IMR-90 (cell line): ENCODE data around the gene TRIM44. TPM values are rescaled to one million over a fixed set of nuclear protein-coding genes. Genes with fewer than 3 reads are reported as not detected.

Experiments used
- ATAC-seq: fragments of 200-7000 bp; cut with Tn5 transposase; 2 replicates; pipeline ENCODE4 v1.9.1; 2020; ENCODE audit warnings: low read depth, mild to moderate bottlenecking, moderate library complexity
- BruUV-seq: library from RNA; stranded (reverse); fragments of 400-500 nt; replicated peaks from 2 replicates; lab custom pipeline; 2021; lab: Mats Ljungman, UMichigan
- CTCF ChIA-PET: fragments of 300-600 bp; formaldehyde crosslinking; extraction: SDS; loops from one replicate; lab custom pipeline; 2021; ENCODE audit warnings: antibody characterized with exemption; lab: Yijun Ruan, JAX
- POLR2A ChIA-PET: fragments of 300-600 bp; sonication (Branson Sonifier 250); formaldehyde crosslinking; loops from one replicate; lab custom pipeline; 2022; ENCODE audit warnings: antibody characterized with exemption; ENCODE audit not compliant: unreplicated experiment; lab: Charles Lee
- DNase-seq: peaks from one replicate; pipeline ENCODE4 v3.0.0; 2013
- H2AFZ ChIP-seq: replicated peaks from 2 replicates; pipeline ENCODE3; 2013; ENCODE audit warnings: low read length, mild to moderate bottlenecking; ENCODE audit not compliant: poor library complexity
- H2AK5ac ChIP-seq: 2 replicates; pipeline ENCODE4 v1.6.1; 2013; ENCODE audit warnings: low read depth, low read length, inconsistent platforms
- H2AK9ac ChIP-seq: replicated peaks from 2 replicates; pipeline ENCODE3; 2013; ENCODE audit warnings: mild to moderate bottlenecking, low read depth, low read length, moderate library complexity; ENCODE audit not compliant: poor library complexity
- H2BK120ac ChIP-seq: 2 replicates; pipeline ENCODE4 v1.6.1; 2013; ENCODE audit warnings: low read depth, low read length, inconsistent platforms
- H2BK15ac ChIP-seq: 3 replicates; pipeline ENCODE4 v1.6.1; 2013; ENCODE audit warnings: low read depth, low read length, inconsistent platforms
- H2BK20ac ChIP-seq: 2 replicates; pipeline ENCODE4 v1.6.1; 2013; ENCODE audit warnings: low read depth, mild to moderate bottlenecking, inconsistent platforms, low read length, moderate library complexity
- H2BK5ac ChIP-seq: 2 replicates; pipeline ENCODE4 v1.6.1; 2013; ENCODE audit warnings: mild to moderate bottlenecking, low read depth, low read length, inconsistent platforms; ENCODE audit not compliant: poor library complexity, severe bottlenecking
- H3K14ac ChIP-seq: replicated peaks from 2 replicates; pipeline ENCODE4 v1.6.1; 2013; ENCODE audit warnings: low read depth, low read length, inconsistent platforms
- H3K18ac ChIP-seq: 2 replicates; pipeline ENCODE4 v1.6.1; 2013; ENCODE audit warnings: low read depth, low read length, control low read depth
- H3K23ac ChIP-seq: 2 replicates; pipeline ENCODE4 v1.6.1; 2013; ENCODE audit warnings: low read depth, low read length, inconsistent platforms
- H3K27ac ChIP-seq: 2 replicates; pipeline ENCODE4 v1.5.1; 2013; ENCODE audit warnings: mild to moderate bottlenecking, control low read depth, low read length; ENCODE audit not compliant: insufficient read depth
- H3K27me3 ChIP-seq: 2 replicates; pipeline ENCODE4 v1.6.1; 2013; ENCODE audit warnings: low read length; ENCODE audit not compliant: control insufficient read depth, insufficient read depth
- H3K36me3 ChIP-seq: 2 replicates; pipeline ENCODE4 v1.6.1; 2013; ENCODE audit warnings: low read length, mixed read lengths; ENCODE audit not compliant: control insufficient read depth, insufficient read depth
- H3K4ac ChIP-seq: 2 replicates; pipeline ENCODE4 v1.6.1; 2013; ENCODE audit warnings: low read depth, low read length, inconsistent platforms
- H3K4me1 ChIP-seq: 2 replicates; pipeline ENCODE4 v1.6.1; 2013; ENCODE audit warnings: low read length, mixed read lengths; ENCODE audit not compliant: control insufficient read depth, insufficient read depth
- H3K4me2 ChIP-seq: 2 replicates; pipeline ENCODE4 v1.6.1; 2013; ENCODE audit warnings: low read depth, mild to moderate bottlenecking, control low read depth, low read length, moderate library complexity
- H3K4me3 ChIP-seq: 2 replicates; pipeline ENCODE4 v1.5.1; 2013; ENCODE audit warnings: low read depth, mild to moderate bottlenecking, control low read depth, low read length, moderate library complexity; ENCODE audit not compliant: insufficient read depth
- H3K56ac ChIP-seq: 2 replicates; pipeline ENCODE4 v1.6.1; 2013; ENCODE audit warnings: low read length, inconsistent platforms; ENCODE audit not compliant: insufficient read depth; ENCODE audit errors: extremely low read depth
- H3K79me1 ChIP-seq, 2 experiments: 2 replicates each; pipeline ENCODE4 v1.6.1; 2013; ENCODE audit warnings: low read length in 2 of 2, inconsistent platforms in 1 of 2, low read depth in 1 of 2
- H3K9ac ChIP-seq: 2 replicates; pipeline ENCODE4 v1.6.1; 2013; ENCODE audit warnings: low read depth, low read length, control low read depth
- H3K9me1 ChIP-seq: 2 replicates; pipeline ENCODE4 v1.6.1; 2013; ENCODE audit warnings: low read length, inconsistent platforms; ENCODE audit not compliant: insufficient read depth
- H3K9me3 ChIP-seq: 2 replicates; pipeline ENCODE4 v1.6.1; 2013; ENCODE audit warnings: low read length; ENCODE audit not compliant: control insufficient read depth, insufficient read depth
- H4K20me1 ChIP-seq: 2 replicates; pipeline ENCODE4 v1.6.1; 2013; ENCODE audit warnings: low read length, inconsistent platforms; ENCODE audit not compliant: insufficient read depth
- H4K5ac ChIP-seq: 2 replicates; pipeline ENCODE4 v1.6.1; 2013; ENCODE audit warnings: mild to moderate bottlenecking, low read depth, low read length, control low read depth
- H4K8ac ChIP-seq, 2 experiments: 2 replicates each; pipeline ENCODE4 v1.6.1; 2013; ENCODE audit warnings: low read depth in 2 of 2, low read length in 2 of 2, control low read depth in 1 of 2, inconsistent platforms in 1 of 2
- H4K91ac ChIP-seq: 2 replicates; pipeline ENCODE4 v1.6.1; 2013; ENCODE audit warnings: low read depth, low read length, inconsistent platforms; ENCODE audit not compliant: insufficient read depth
- BHLHE40 ChIP-seq: fragments of 150-350 bp; IDR thresholded peaks from 2 replicates; pipeline ENCODE4 v1.6.1; 2016; ENCODE audit warnings: mild to moderate bottlenecking, low read depth, low read length
- CEBPB ChIP-seq: IDR thresholded peaks from 2 replicates; pipeline ENCODE4 v1.6.1; 2012; ENCODE audit warnings: low read depth, low read length, improper control_type of control experiment
- CHD1 ChIP-seq: IDR thresholded peaks from 2 replicates; pipeline ENCODE4 v1.6.1; 2012; ENCODE audit warnings: low read depth, low read length, improper control_type of control experiment
- FOS ChIP-seq: fragments of 150-350 bp; IDR thresholded peaks from 2 replicates; pipeline ENCODE4 v1.6.1; 2016; ENCODE audit warnings: low read depth, low read length
- MAZ ChIP-seq: IDR thresholded peaks from 2 replicates; pipeline ENCODE4 v1.6.1; 2012; ENCODE audit warnings: low read depth, mild to moderate bottlenecking, low read length, improper control_type of control experiment, moderate library complexity, borderline replicate concordance
- MXI1 ChIP-seq: IDR thresholded peaks from 2 replicates; pipeline ENCODE4 v1.6.1; 2012; ENCODE audit warnings: low read depth, mild to moderate bottlenecking, low read length, moderate library complexity, borderline replicate concordance
- POLR2A ChIP-seq: IDR thresholded peaks from 2 replicates; pipeline ENCODE4 v1.6.1; 2012; ENCODE audit warnings: mild to moderate bottlenecking, low read depth, low read length
- RFX5 ChIP-seq: IDR thresholded peaks from 2 replicates; pipeline ENCODE4 v1.8.0; 2012; ENCODE audit warnings: low read depth, mild to moderate bottlenecking, low read length, moderate library complexity
- WGBS, 2 experiments: methylation state at CpG; one replicate each; pipeline versions ENCODE4 v1.1.5 to v1.1.7; 2013; ENCODE audit warnings: missing lambda C conversion rate in 2 of 2; ENCODE audit not compliant: insufficient read length in 1 of 2; ENCODE audit errors: extremely low coverage in 2 of 2; 5-methylcytosine and 5-hydroxymethylcytosine counted together
- dilution Hi-C: fragments of 300-500 bp; cut with HindIII; formaldehyde crosslinking; loops from one replicate; pipeline ENCODE4 v1.14.3; 2018; ENCODE audit warnings: low sequenced_read_pairs; ENCODE audit not compliant: unreplicated experiment
- in situ Hi-C: fragments of 300-500 bp; cut with MboI; formaldehyde crosslinking; loops from 3 replicates; pipeline ENCODE4 v1.14.3; 2019; ENCODE audit warnings: low sequenced_read_pairs, inconsistent platforms, mixed read lengths
- intact Hi-C: fragments of 100-400 bp; cut with micrococcal nuclease; formaldehyde crosslinking; loops from 2 replicates; pipeline ENCODE4 v1.10.0; 2022
- polyA plus RNA-seq, 3 experiments: library from polyadenylated mRNA; depleted of rRNA; stranded (reverse); fragments of >200 nt; gene quantifications; 2 replicates each; pipeline ENCODE4 v1.2.3, GENCODE V29; 2012; ENCODE audit warnings: low replicate concordance in 1 of 3
- total RNA-seq: library from RNA; depleted of rRNA; stranded (reverse); fragments of >200 nt; gene quantifications from 2 replicates; pipeline ENCODE4 v1.2.3, GENCODE V29; 2012
- TF ChIP-seq, protein P1 (sequence below): conservative IDR thresholded peaks from 2 replicates; pipeline ENCODE4 v1.5.1; 2012; ENCODE audit warnings: mild to moderate bottlenecking, low read depth, low read length, improper control_type of control experiment
- TF ChIP-seq, protein P2 (sequence below): fragments of 150-350 bp; IDR thresholded peaks from 2 replicates; pipeline ENCODE4 v1.6.1; 2016; ENCODE audit warnings: low read depth, mild to moderate bottlenecking, low read length, moderate library complexity, borderline replicate concordance

The TRIM44 gene
- total and polyA plus RNA-seq, 2 of the 4 experiments (the other 2 are of a cell fraction): 50.7 to 104 TPM

DNA sequence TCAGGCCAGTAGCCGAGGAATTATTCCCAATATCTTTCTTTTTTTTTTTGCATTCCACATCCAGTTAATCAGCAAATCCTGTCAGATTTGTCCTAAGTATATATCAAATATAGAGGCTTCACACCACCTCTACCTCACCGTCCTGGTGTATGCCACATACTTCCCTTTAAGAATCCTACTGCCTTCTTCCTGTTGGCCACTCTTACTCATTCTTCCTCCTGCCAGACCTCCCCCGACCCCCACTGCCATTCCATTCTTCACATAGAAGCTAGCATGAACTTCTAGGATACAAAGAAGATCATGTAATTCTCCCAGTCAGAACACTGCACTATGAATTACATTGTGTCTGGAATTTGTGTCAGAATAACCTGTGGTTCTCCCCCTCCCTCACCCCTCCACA is 89.5 kb downstream of the TRIM44 start:
- no peak overlapping the region for H2BK15ac ChIP-seq
- H4K8ac ChIP-seq: no peak overlapping the region
- intact Hi-C loops (no loop called here), dilution Hi-C loops (no loop called here), in situ Hi-C loops (no loop called here)
- BruUV-seq: no TSS peak
- H3K4ac ChIP-seq: no peak overlapping the region
- no peak overlapping the region for H2AK5ac ChIP-seq
- peaks cover 4% of the 10 kb centered on the region for H3K36me3 ChIP-seq
- H3K4me2 ChIP-seq: no peak overlapping the region
- no peak overlapping the region for H3K18ac ChIP-seq
- H2AK9ac ChIP-seq: no peak overlapping the region
- no peak overlapping the region for H4K5ac ChIP-seq
- H4K20me1 ChIP-seq: no peaks in the 10 kb centered on the region; the same call in 1 of the 2 replicates
- no peak overlapping the region for H2BK20ac ChIP-seq
- DNase-seq (peak; percentile 18), ATAC-seq (no peak; the same call in 1 of the 2 replicates)
- no peak overlapping the region for H3K14ac ChIP-seq
- H2AFZ ChIP-seq: no peak overlapping the region
- H2BK120ac ChIP-seq: no peak overlapping the region
- H3K9me3 ChIP-seq: no peaks in the 10 kb centered on the region
- H3K9me1 ChIP-seq: 0 out of 2 replicates have a peak, but pooled peaks cover 3% of the 10 kb centered on the region
- no peak overlapping the region for H3K27ac ChIP-seq
- H4K91ac ChIP-seq: no peak overlapping the region
- ChIA-PET CTCF (no interaction called here), POLR2A (no interaction called here)
- no peak overlapping the region for H3K4me3 ChIP-seq
- no peaks in the 10 kb centered on the region for H3K27me3 ChIP-seq
- H3K4me1 ChIP-seq: peaks cover 4% of the 10 kb centered on the region; the same call in 1 of the 2 replicates
- H3K23ac ChIP-seq: no peak overlapping the region
- no peak overlapping the region for H3K56ac ChIP-seq
- 67% methylated on average over 1 of the region's 3 CpGs; no CpG with 5 or more reads in 1 of the 2 experiments for WGBS, 2 experiments
- TF ChIP-seq FOS: no peak
- TF ChIP-seq MXI1: no peak
- no peak for TF ChIP-seq CEBPB
- TF ChIP-seq, protein P1, sequence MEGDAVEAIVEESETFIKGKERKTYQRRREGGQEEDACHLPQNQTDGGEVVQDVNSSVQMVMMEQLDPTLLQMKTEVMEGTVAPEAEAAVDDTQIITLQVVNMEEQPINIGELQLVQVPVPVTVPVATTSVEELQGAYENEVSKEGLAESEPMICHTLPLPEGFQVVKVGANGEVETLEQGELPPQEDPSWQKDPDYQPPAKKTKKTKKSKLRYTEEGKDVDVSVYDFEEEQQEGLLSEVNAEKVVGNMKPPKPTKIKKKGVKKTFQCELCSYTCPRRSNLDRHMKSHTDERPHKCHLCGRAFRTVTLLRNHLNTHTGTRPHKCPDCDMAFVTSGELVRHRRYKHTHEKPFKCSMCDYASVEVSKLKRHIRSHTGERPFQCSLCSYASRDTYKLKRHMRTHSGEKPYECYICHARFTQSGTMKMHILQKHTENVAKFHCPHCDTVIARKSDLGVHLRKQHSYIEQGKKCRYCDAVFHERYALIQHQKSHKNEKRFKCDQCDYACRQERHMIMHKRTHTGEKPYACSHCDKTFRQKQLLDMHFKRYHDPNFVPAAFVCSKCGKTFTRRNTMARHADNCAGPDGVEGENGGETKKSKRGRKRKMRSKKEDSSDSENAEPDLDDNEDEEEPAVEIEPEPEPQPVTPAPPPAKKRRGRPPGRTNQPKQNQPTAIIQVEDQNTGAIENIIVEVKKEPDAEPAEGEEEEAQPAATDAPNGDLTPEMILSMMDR: no peak
- no peak for TF ChIP-seq MAZ
- TF ChIP-seq, protein P2, sequence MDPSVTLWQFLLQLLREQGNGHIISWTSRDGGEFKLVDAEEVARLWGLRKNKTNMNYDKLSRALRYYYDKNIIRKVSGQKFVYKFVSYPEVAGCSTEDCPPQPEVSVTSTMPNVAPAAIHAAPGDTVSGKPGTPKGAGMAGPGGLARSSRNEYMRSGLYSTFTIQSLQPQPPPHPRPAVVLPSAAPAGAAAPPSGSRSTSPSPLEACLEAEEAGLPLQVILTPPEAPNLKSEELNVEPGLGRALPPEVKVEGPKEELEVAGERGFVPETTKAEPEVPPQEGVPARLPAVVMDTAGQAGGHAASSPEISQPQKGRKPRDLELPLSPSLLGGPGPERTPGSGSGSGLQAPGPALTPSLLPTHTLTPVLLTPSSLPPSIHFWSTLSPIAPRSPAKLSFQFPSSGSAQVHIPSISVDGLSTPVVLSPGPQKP: no peak
- TF ChIP-seq RFX5: no peak
- no peak for TF ChIP-seq POLR2A
- TF ChIP-seq CHD1: no peak
- TF ChIP-seq BHLHE40: no peak
- H3K9ac ChIP-seq: no peak overlapping the region
- H2BK5ac ChIP-seq: no peak overlapping the region
- H3K79me1 ChIP-seq: peaks cover 10 to 25% of the 10 kb centered on the region in 2 experiments
